Renal pelvis (tissue), 4 donors: ENCODE measurements around the gene UVSSA. TPM values are rescaled to one million over a fixed set of nuclear protein-coding genes. Genes with fewer than 3 reads are reported as not detected.
"Not testable (repeated sequence)": the region's sequence is repeated elsewhere in the genome, so short reads cannot be mapped to it uniquely, and the experiment has no call there.

ENCODE experiments used
- DNase-seq: peaks from one replicate; pipeline ENCODE4 v3.0.0-alpha.2; 2013
- polyA plus RNA-seq, 3 donors: library from polyadenylated mRNA; unstranded; fragments of 120-200 nt; gene quantifications; one replicate each; pipeline ENCODE4 v1.2.1, GENCODE V29; 2013; ENCODE audit not compliant: insufficient read length in 3 of 3

The UVSSA gene
- polyA plus RNA-seq, 3 donors = 8.5 to 18.0 (median 16.5) TPM

DNA sequence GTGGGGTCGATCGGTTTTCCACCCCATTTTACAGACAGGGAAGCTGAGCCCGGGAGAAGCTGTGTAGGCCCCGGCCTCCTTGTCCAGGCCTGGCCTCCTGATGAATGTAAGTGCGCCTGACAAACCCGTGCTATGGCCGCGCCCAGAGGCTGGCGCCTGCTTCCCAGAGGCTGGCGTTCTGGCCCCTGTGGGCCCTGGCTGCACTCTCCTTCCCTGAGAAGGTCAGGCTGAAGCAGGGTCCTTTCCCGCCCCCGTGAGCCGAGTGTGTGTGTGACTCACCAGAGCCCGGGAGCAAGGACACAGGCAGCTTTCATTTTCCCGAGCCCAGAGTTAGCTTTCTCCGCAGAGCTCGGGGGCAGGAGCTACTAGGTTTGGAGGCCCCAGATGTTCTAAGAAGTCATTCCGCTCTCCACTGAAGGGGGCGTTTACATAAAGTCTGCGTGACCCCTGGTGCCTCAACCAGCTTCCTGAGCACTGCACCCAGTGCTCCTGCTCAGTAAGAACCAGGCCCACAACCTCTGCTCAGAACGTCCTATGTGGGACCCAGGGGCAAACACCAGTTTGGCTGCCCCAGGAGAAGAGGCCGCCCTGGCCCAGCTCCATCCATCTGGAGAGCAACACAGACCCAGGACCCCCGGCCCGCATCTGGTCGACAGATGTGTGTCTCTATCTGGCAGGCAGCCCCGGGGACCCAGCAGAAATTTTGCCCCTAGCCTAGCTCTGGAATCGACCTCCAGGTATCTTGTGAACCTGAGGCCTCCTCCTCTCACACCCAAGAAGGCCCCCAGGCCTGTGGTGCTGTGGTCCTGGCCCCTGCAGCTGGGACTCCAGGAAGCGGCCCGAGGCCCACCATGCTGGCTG, 13.6 kb downstream of the UVSSA start:
- DNase-seq = no peak

DNA sequence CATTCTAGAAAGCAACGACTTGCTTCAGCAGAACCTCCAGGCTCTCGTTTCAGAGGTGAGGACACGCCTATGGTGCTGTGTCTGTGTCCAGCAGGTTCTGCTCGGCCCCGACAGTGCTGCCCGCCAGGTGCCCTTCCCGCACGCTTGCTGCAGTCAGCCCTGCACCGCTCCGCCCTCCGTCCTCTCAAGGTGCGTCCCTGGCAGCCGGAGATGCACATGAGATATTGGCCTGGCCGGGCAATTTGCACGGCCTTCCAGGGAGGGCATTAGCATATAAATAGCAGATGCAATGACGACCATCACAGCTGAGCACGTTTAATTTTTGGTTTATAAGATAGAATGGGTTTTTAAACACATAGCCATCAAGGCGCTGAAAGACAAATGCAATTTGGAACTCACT, 14.4 kb downstream of the UVSSA start:
- DNase-seq = no peak

DNA sequence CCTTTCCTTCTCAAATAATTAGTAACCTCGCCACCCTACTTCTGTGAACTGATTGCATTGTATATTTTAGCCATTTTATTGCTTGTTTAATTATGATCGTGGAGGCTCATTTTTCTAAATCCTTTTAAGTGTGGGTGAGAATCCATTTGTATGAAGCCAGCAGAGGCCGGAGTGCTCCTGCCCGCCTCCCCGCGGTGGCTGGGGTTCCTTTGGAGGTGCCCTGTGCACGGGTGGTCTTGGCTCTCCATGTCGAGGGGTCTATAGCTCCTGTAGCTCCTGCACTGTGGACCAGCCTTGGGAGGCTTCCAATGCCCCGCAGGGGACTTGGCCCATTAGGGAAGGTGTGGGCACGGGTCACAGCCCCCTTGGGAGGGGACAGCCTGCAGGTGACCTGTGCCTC, 15.0 kb downstream of the UVSSA start:
- no peak for DNase-seq

DNA sequence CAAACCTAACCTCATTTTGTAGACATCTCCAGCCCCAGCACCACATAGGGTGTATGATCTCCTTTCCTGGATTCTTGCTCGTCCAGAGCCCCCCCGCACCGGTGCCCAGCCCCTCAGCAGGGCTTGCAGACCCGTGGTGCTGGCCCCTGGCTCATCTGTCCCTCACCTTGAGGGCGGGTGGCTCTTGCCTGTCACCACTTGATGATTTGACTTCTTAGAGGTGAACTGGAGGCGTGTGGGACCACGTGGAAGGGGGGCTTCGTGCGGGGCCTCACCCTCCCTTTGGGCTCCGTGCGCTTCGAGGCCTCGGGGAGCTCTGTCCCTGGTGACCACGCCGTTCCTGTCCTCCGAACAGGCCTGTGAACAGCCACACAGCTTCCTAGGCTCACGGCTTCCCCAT, 15.5 kb downstream of the UVSSA start:
- DNase-seq = no peak

DNA sequence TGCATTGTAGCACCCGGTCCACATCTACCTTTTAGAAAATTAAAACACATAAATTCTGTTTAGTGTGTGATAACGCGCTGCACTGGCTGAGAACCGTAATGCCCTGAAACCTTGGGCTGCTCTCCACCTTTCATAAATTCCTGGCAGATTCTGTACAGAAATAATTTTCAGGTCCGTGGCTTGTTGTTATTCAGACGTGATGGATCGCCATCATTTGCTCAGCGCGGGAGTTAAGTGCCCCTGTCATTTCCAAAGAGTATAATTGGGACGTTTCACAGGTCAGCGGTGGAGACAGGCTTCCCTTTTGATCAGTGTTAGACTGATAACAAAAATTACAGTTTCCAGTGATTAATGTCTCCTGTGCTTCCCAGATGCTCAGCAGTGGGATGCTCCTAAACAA, 16.5 kb downstream of the UVSSA start:
- no peak for DNase-seq

DNA sequence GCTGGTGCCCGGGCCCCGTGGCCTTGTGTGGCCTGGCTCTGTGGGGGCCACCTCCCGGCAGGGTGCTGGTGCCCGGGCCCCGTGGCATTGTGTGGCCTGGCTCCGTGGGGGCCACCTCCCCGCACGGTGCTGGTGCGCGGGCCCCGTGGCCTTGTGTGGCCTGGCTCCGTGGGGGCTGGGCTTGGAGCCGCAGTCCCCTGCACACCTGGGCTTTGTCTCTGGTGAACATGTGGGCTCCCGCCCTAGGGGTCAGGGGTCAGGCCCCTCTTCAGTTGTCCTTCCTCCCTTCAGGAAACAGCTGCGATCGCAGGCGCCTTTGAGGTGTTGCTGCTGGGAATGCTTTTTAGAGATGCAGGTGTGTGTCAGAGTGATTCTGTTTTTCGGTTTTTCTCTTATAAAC, 17.2 kb downstream of the UVSSA start:
- no peak for DNase-seq

DNA sequence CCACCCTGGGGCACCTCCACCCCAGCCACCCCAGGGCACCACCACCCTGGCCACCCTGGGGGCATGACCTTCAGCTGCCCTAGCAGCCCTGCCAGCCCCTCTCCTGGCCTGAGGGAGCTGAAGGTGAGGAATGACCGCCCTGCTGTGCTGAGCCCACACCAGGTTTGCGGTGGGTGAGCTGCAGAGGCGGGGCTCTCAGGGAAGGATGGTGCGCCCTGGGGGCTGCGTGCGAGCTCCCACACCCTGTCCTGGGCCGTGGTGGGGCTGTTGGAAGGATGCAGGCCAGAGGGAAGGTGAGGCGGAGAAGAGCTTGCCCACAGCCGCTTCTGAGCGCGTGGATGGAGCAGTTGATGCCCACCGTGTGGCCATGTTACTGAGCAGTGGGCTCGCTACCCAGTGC, 17.7 kb downstream of the UVSSA start:
- DNase-seq = no peak

DNA sequence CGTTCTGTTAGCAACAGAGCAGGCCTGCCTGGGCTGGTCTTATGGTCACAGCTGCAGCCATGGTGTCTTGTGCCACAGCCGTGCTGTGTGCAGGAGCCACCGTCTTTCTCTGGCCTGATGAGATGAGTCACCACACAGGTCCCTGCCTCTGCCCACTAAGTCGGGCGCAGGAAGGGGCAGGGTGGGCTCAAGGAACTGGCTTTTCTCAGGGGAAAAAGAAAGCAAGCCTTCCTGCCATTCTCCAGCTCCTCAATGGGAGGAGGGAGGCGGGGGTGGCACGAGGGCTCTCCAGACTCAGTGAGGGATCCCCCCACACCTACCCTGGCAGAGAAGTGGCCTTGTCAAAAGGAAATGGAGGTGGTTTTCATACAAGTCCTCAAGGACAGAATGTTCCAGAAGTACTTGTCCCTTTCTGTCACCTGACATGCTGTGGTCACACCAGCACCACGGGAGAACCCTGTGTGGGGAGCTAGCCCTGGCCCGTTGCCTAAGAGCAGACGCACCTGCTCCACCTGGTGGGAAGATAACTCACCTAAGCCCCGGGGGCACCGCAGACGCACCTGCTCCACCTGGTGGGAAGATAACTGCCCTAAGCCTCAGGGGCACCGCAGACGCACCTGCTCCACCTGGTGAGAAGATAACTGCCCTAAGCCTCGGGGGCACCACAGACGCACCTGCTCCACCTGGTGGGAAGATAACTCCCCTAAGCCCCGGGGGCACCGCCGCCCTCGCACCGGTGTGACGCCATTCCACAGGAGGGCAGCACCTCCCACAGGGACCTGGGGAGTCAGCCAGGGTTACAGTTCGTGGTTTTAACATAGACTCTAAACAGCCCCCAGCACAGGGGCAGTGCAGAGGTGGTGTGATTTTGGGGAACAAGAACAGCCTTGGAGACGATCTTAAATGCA, 18.5 kb downstream of the UVSSA start:
- DNase-seq = no peak

DNA sequence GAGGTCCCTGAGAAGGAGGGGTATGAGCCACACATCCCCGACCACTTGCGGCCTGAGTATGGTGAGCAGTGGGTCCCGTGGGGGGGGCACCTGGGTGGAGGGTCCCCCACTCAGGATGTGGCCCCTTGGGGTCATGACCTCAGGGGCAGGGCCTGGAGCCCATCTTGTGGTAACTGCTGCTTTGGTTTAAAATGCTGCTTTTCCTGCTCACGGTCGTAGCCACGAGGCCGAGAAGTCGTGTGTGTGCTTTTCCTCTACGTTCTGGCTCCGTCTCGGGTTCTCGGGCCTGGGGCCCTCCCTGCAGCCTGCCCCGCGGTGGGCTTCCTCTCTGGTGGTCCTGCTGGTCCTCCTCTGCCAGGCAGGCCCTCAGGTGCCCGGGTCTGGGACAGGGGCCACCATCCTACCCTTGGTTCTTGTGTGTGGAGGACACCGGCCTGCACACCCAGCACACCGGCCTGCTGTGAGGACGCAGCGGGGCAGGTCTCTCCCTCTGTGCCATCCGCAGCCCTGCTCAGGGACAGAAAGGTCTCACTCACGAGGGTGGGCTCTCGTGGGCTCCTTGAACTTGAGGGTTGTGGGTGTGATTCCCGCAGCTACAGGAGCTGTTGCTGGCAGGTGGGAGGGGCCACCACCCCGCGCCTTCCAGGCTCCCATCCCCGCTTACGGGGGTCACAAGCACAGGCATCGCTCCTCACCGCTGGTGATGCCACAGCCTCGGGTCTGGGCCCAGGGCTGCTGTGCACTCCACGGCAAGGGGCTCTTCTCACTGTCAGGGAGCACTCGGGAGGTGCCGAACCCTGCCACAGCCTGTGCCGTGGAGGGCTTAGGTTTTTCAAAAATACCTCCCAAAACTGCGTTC, 19.6 kb downstream of the UVSSA start:
- no peak for DNase-seq

DNA sequence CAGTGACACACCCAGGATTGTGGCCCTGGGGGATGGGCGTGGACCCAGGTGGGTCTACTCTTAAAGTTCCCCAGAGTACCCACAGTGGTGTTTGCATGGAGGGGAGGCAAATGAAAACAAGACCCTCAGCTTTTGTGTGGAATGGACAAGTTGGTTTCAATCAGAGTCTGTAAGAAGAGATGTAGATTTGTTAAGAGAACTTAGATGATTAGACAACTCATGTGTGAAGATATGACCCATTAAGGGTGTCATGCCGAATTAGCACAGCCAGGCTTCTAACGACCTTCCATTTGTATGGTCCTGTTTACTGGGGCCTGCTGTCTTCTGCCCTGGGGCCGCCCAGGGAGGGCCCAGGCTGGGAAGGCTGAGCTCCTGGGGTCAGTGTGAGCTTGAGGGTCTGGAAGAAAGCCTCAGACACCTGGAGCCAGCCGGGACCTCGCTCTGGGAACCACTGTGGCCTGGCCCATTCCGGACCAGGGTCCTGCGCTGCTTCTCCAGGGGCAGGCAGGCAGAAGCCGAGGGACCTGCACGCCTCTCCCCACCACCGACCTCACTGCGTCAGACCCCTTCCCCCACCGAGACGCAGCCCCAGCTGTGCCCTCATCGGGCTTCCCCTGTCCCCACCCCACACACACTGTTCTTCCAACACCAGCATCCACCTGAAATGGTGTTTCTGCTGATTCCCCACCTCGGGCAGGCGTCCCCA, 20.4 kb downstream of the UVSSA start:
- no peak for DNase-seq

DNA sequence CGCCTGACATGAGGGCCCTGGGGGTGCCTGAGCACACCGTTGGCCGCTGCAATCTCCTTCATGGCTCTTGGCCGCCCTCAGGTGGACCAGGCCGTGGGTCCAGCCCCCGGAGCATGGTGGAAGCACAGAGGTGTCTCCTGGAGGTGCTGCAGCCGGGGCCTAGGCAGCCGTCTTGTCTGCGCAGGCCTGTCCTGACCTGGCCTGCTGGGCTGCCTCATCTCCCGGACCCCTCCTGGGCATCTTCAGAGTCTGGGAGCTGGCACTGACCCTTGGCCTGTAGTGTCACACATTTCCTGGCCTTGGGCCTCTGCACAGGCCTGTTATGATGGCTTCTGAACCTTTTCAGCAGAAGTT, 20.9 kb downstream of the UVSSA start:
- no peak for DNase-seq

DNA sequence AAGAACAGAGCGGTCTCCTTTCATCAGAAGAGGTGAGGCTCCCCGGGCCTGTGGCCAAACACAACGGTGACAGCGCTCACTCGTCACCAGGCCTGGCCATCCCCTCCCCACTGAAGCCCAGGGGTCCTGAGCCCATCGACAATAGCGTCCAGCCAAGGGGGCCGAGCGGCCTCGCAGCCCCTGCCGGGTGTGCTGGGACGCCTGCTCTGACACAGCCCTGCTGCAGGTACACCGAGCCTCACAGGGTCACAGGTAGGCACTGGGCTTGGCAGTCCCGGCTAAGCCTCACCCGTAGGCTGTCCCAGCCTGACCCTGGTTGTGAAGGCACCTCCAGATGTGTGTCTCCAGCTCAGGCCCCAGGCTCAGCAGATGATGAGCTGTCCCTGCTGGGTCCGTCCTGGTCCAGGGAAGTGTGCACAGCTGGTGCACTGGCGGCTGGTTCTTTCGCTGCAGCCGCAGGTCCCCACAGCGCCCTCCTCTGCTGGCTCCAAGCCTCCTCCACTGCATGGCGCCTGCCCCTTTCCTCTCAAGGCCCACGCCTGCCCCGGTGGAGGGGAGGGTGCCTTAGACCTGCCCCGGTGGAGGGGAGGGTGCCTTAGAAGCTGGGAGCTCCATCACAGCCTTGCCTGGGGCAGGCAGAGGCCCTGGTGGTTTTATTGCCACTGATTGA, 21.5 kb downstream of the UVSSA start:
- DNase-seq = no peak

DNA sequence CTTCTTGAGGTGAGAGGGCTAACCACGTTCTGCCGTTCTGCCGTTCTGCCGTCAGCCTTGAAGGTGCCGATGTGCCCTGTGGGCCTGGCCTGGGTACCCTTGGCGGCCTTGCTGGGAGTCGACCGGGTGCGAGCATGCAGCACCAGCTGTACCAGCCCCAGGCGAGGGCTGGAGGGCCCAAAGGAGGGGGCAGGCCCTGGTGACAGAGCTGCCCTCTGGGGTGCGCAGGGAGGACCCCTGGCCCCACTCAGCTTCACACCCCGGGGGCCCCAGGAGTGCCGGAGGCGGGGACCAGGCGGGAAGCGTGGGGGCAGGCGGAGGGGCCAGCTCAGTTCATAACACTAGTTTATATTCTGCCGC, 22.1 kb downstream of the UVSSA start:
- DNase-seq = no peak

DNA sequence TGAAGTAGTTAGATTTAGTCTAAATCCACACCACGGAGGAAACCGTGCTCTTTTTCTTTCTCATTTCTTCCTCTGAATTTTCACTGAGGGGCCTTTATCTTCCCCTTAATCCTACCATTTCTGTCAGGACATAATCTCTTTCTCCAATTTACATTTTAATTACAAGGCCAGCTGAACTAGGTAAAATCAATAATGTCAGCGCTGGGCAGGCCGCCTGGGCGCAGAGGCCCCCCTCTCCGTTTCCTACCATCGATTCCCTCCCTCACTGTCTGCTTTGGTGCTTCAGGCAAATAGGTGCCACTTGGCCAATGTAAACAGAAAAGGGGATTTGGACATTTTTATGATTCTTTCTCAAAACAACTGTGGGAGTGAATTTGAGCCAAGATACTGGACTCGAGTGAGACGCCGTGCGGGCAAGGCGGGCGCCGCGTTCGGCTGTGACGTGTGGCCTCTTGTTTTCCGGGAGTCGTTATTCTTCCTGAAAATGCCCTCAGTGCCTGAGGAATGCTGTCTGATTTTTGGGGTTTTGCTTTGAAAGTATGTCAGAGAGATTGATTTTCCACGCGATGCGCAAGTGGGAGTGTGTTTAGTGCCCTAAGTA, 22.6 kb downstream of the UVSSA start:
- no peak for DNase-seq

DNA sequence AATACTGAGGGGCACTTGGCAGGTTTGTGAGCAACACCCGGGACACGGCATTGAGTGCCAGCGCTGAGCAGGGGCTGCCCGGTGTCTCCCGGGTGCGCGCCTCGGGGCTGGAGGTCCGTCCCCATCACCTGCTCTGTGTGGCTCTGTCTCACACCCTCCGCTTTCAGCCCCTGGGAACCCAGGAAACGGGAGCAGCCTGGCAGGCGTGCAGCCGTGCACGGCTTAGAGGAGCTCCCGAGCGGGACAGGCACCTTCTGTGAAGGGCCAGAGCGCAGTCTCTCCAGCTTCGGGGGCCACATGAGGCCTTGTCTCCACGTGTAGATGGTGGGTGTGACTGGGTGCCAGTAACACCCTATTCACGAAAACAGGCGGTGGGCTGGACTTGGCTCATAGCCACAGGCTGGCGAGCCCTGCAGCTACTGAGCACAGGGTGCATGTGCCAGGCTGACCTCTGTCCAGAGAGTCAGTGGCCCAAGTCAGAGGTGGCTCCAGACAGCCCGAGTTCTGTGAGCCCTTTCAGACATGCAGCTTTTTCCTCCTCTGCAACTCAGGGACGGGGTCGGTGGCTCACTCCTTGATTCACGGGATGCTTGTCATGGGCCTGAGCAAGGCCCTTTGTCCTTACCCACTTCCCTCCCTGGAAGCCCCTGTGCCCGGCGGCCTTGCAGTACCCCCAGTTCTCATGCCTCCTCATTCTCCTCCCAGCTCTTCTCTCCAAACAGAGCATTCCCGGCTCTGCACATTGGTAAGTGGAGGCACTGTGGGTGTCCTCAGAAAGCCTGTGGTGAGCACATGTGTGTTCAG, 23.5 kb downstream of the UVSSA start:
- DNase-seq = no peak

DNA sequence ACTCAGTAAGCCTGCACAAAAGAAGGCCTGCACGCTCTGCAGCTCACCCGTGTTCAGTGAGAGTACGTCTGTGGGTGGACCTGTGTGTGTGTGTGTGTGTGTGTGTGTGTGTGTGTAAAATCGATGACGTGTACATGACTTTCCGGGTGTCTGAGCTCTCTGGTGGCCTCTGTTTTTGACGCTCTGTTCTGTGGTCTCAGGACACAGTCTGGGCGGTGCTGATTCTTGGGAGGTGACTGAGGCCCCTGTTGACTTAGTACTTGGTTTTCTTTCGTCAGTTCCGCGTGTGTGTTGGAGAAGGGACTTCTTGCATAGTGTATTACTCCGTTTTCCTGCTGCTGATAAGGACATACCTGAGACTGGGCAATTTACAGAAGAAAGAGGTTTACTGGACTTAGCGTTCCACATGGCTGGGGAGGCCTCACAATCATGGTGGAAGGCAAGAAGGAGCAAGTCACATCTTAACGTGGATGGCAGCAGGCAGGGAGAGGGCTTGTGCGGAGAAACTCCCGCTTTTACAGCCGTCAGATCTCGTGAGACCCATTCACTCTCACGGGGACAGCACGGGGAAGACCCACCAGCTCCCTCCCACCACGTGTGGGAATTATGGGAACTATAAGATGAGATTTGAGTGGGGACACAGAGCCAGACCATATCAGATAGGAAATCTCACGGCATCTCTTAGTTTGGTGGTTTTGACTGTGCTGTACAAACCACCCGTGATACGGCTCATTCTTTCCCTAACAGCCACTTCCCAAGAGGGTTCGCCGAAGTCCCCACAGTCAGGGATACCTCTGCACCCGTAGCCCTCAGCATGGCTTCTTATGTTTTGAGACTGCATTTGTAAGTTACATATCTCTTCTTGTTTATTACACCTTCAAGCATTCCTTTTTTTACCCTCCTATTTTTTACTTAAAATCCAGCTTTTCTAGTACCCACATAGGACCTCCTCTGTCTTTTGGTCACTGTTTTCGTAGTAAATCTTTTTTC, 24.5 kb downstream of the UVSSA start:
- DNase-seq = no peak

DNA sequence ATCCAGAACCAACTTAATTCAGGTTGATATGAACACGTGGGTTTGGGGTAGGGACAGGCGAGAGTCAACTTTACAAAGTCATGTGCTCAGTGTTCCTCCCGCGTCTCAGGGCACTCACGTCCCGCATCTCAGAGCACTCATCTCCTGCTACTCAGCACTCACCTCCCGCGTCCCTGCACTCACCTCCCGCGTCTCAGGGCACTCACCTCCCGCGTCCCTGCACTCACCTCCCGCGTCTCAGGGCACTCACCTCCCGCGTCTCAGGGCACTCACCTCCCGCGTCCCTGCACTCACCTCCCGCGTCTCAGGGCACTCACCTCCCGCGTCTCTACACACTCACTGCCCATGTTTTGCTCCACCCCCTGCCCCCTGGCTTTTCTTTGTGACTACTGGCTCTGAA, 25.6 kb downstream of the UVSSA start:
- DNase-seq = not testable (repeated sequence)
